Fibroblast of lung (primary cell): ENCODE results near the gene NAA10.

Experiments
- EZH2 ChIP-seq: IDR thresholded peaks from 2 replicates; pipeline ENCODE4 v1.5.1; 2012; ENCODE audit warnings: low read length, control low read depth, mild to moderate bottlenecking; ENCODE audit errors: missing control alignments
- TF ChIP-seq, protein P1 (sequence below), 2 donors: IDR thresholded peaks in 1 of 2; conservative IDR thresholded peaks in 1 of 2; 1 replicate in 1 of 2; 2 replicates in 1 of 2; pipeline ENCODE4 v1.5.1; 2011 to 2012; ENCODE audit warnings: low read length in 2 of 2, control low read depth in 1 of 2, inconsistent platforms in 1 of 2, low read depth in 1 of 2, mild to moderate bottlenecking in 1 of 2

DNA sequence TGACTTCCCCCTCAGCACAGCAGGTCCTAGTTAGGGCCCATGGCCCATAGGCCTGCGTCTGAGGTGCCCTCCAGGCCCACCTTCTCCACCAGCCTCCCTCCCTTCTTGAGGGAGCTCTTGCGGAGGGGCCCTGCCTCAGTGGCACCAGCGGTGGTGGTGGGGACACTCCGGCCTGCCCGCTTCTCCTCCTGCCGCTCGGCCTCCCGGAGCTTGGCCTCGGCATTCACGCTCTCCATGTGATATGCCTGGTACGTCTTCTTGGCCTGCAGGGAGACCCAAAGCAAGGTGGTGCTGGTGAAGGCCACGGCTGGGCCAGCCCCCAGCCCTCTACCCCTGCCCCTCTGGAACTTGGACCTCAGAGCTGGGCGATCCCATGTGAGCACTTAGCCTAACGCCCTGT is 14.3 kb downstream of the NAA10 start:
- no peak for TF ChIP-seq EZH2
- TF ChIP-seq, protein P1, sequence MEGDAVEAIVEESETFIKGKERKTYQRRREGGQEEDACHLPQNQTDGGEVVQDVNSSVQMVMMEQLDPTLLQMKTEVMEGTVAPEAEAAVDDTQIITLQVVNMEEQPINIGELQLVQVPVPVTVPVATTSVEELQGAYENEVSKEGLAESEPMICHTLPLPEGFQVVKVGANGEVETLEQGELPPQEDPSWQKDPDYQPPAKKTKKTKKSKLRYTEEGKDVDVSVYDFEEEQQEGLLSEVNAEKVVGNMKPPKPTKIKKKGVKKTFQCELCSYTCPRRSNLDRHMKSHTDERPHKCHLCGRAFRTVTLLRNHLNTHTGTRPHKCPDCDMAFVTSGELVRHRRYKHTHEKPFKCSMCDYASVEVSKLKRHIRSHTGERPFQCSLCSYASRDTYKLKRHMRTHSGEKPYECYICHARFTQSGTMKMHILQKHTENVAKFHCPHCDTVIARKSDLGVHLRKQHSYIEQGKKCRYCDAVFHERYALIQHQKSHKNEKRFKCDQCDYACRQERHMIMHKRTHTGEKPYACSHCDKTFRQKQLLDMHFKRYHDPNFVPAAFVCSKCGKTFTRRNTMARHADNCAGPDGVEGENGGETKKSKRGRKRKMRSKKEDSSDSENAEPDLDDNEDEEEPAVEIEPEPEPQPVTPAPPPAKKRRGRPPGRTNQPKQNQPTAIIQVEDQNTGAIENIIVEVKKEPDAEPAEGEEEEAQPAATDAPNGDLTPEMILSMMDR (conservative IDR thresholded peaks at IDR 0.05 in 1 of 2, IDR thresholded peaks at IDR 0.05 in 1 of 2; ENCODE audit: low read depth in 1 of 2, low read length in 2 of 2) = no peak
